K562 (cell line): ENCODE results near the gene GUCA2B. TPM values are rescaled to one million over a fixed set of nuclear protein-coding genes. Genes with fewer than 3 reads are reported as not detected.

Experiments used
- ATAC-seq: fragments of 200-7000 bp; cut with Tn5 transposase; 3 replicates; pipeline ENCODE4 v1.9.1; 2020; ENCODE audit warnings: moderate library complexity
- BruUV-seq: library from RNA; stranded (reverse); fragments of 400-500 nt; replicated peaks from 2 replicates; lab custom pipeline; 2021; lab: Mats Ljungman, UMichigan
- CTCF ChIA-PET: fragments of 300-600 bp; formaldehyde crosslinking; extraction: SDS; loops from one replicate; lab custom pipeline; 2021; ENCODE audit warnings: low intra/inter-chr PET ratio; lab: Yijun Ruan, JAX
- POLR2A ChIA-PET: fragments of 300-600, 350-650 bp; sonication (Branson Sonifier 250); formaldehyde crosslinking; extraction: SDS; loops from one replicate; lab custom pipeline; 2021; ENCODE audit warnings: antibody characterized with exemption, inconsistent platforms; lab: Yijun Ruan, JAX
- DNase-seq, 4 experiments: peaks; one replicate each; pipeline versions ENCODE4 v3.0.0 to v3.0.0-alpha.2; 2011 to 2018; ENCODE audit warnings: low spot score in 3 of 4, mixed read lengths in 3 of 4; ENCODE audit errors: extremely low read depth in 1 of 4
- FAIRE-seq: peaks from 2 replicates; lab custom pipeline; 2011; peaks lifted over from hg19 to GRCh38; lab: Jason Lieb, UNC
- H2AFZ ChIP-seq: 2 replicates; pipeline ENCODE4 v1.6.0; 2011; ENCODE audit warnings: low read depth, low read length, control low read depth, inconsistent platforms
- H3K27ac ChIP-seq: fragments of 200-600 bp; 3 replicates; pipeline ENCODE4 v1.8.0; 2011; ENCODE audit warnings: low read depth, mild to moderate bottlenecking, control low read depth, inconsistent platforms, low read length, moderate library complexity, mixed read lengths; ENCODE audit errors: extremely low read depth
- H3K27me3 ChIP-seq, 2 experiments: fragments of 300-600 bp in 1 of 2; 2 replicates in 1 of 2; 3 replicates in 1 of 2; pipeline versions ENCODE4 v1.6.0 to v1.8.0; 2011; ENCODE audit warnings: inconsistent platforms in 2 of 2, low read length in 2 of 2, mild to moderate bottlenecking in 1 of 2, mixed read lengths in 1 of 2, moderate library complexity in 1 of 2; ENCODE audit not compliant: control insufficient read depth in 2 of 2, insufficient read depth in 2 of 2
- H3K36me3 ChIP-seq: fragments of 300-600 bp; 3 replicates; pipeline ENCODE4 v1.8.0; 2011; ENCODE audit warnings: mild to moderate bottlenecking, low read length, inconsistent platforms; ENCODE audit not compliant: control insufficient read depth, insufficient read depth
- H3K4me1 ChIP-seq, 2 experiments: fragments of 200-600 bp in 1 of 2; replicated peaks in 1 of 2; 2 replicates in 1 of 2; 3 replicates in 1 of 2; pipeline versions ENCODE4 v1.5.1 to v1.8.0; 2011; ENCODE audit warnings: inconsistent platforms in 2 of 2, low read length in 2 of 2, mild to moderate bottlenecking in 1 of 2, mixed read lengths in 1 of 2, moderate library complexity in 1 of 2; ENCODE audit not compliant: control insufficient read depth in 2 of 2, insufficient read depth in 2 of 2
- H3K4me2 ChIP-seq: 2 replicates; pipeline ENCODE4 v1.6.1; 2011; ENCODE audit warnings: low read length, control low read depth, inconsistent platforms, mixed read lengths; ENCODE audit not compliant: insufficient read depth
- H3K4me3 ChIP-seq: fragments of 200-600 bp; sonication (generic), shearing (Covaris generic); 2 replicates; pipeline ENCODE4 v1.5.1; 2016; ENCODE audit warnings: control low read depth, inconsistent platforms
- H3K79me2 ChIP-seq: fragments of 200-600 bp; 3 replicates; pipeline ENCODE4 v1.8.0; 2011; ENCODE audit warnings: low read length, inconsistent platforms; ENCODE audit not compliant: control insufficient read depth, insufficient read depth
- H3K9ac ChIP-seq, 2 experiments: 2 replicates each; pipeline versions ENCODE4 v1.6.0 to v1.6.1; 2011; ENCODE audit warnings: low read depth in 2 of 2, low read length in 2 of 2, control low read depth in 1 of 2, inconsistent platforms in 1 of 2, mild to moderate bottlenecking in 1 of 2, mixed read lengths in 1 of 2; ENCODE audit not compliant: insufficient read depth in 1 of 2
- H3K9me1 ChIP-seq: one replicate; pipeline ENCODE4 v1.6.0; 2011; ENCODE audit warnings: inconsistent platforms, mild to moderate bottlenecking, low read length, moderate library complexity; ENCODE audit not compliant: control insufficient read depth, insufficient read depth
- H3K9me3 ChIP-seq: replicated peaks from 2 replicates; pipeline ENCODE4 v1.5.1; 2011; ENCODE audit warnings: low read depth, low read length, inconsistent platforms; ENCODE audit not compliant: control insufficient read depth, insufficient read depth
- H4K20me1 ChIP-seq: replicated peaks from 2 replicates; pipeline ENCODE4 v1.6.1; 2011; ENCODE audit warnings: low read length, inconsistent platforms, mixed read lengths; ENCODE audit not compliant: control insufficient read depth, insufficient read depth
- ARID2 ChIP-seq: fragments of 450-650 bp; IDR thresholded peaks from 2 replicates; pipeline ENCODE4 v1.6.1; 2017; ENCODE audit warnings: antibody characterized with exemption, mild to moderate bottlenecking
- BRD4 ChIP-seq: fragments of 200-600 bp; sonication (generic); IDR thresholded peaks from 2 replicates; pipeline ENCODE4 v1.6.1; 2017; ENCODE audit warnings: inconsistent platforms
- BRD9 ChIP-seq: fragments of 450-650 bp; IDR thresholded peaks from 2 replicates; pipeline ENCODE4 v1.6.1; 2018; ENCODE audit warnings: low read depth; ENCODE audit not compliant: partially characterized antibody
- DMBX1 ChIP-seq: fragments of 250-450 bp; sonication (Bioruptor Pico); IDR thresholded peaks from 2 replicates; pipeline ENCODE4 v1.8.0; 2022; ENCODE audit warnings: inconsistent platforms, mild to moderate bottlenecking, moderate library complexity, borderline replicate concordance
- HDAC2 ChIP-seq: fragments of 450-650 bp; IDR thresholded peaks from 2 replicates; pipeline ENCODE4 v1.6.1; 2016; ENCODE audit warnings: mild to moderate bottlenecking
- MED1 ChIP-seq: sonication (generic); formaldehyde crosslinking; IDR thresholded peaks from 2 replicates; pipeline ENCODE4 v1.8.1; 2023; ENCODE audit warnings: missing genetic modification reagents, borderline replicate concordance
- RBM25 ChIP-seq: fragments of 200-400 bp; formaldehyde crosslinking; IDR thresholded peaks from 2 replicates; pipeline ENCODE4 v1.6.1; 2018; ENCODE audit warnings: low read length, low read depth, moderate library complexity; ENCODE audit not compliant: severe bottlenecking
- SAFB ChIP-seq: fragments of 200-400 bp; formaldehyde crosslinking; IDR thresholded peaks from 2 replicates; pipeline ENCODE4 v1.6.1; 2017; ENCODE audit warnings: low read depth, low read length, borderline replicate concordance
- SMAD2 ChIP-seq: fragments of 150-350 bp; IDR thresholded peaks from 2 replicates; pipeline ENCODE4 v1.6.1; 2014; ENCODE audit warnings: low read depth, mild to moderate bottlenecking, low read length
- SP2 ChIP-seq: IDR thresholded peaks from 2 replicates; pipeline ENCODE4 v1.6.1; 2011; ENCODE audit warnings: mild to moderate bottlenecking, low read depth, low read length, moderate library complexity; ENCODE audit not compliant: poor library complexity, severe bottlenecking; ENCODE audit errors: extremely low read depth
- SPI1 ChIP-seq: IDR thresholded peaks from 2 replicates; pipeline ENCODE4 v1.6.1; 2011; ENCODE audit warnings: low read depth, low read length, control low read depth, borderline replicate concordance
- SRSF7 ChIP-seq: fragments of 200-400 bp; formaldehyde crosslinking; optimal IDR thresholded peaks from 2 replicates; pipeline ENCODE3; 2017; ENCODE audit warnings: mild to moderate bottlenecking, low read depth, low read length
- TFE3 ChIP-seq: fragments of 450-650 bp; formaldehyde crosslinking; IDR thresholded peaks from 2 replicates; pipeline ENCODE4 v1.4.0; 2020; ENCODE audit warnings: mild to moderate bottlenecking, mixed read lengths
- THRA ChIP-seq: fragments of 450-650 bp; IDR thresholded peaks from 2 replicates; pipeline ENCODE4 v1.6.1; 2017; ENCODE audit warnings: mild to moderate bottlenecking, moderate library complexity
- XRCC5 ChIP-seq: fragments of 200-400 bp; formaldehyde crosslinking; IDR thresholded peaks from 2 replicates; pipeline ENCODE4 v1.6.1; 2017; ENCODE audit warnings: low read depth, mild to moderate bottlenecking, low read length
- ZFX ChIP-seq: sonication (generic); formaldehyde crosslinking; IDR thresholded peaks from 2 replicates; pipeline ENCODE4 v1.8.0; 2022; ENCODE audit warnings: mild to moderate bottlenecking, missing genetic modification reagents, moderate library complexity
- ZNF589 ChIP-seq: fragments of 200-800 bp; sonication (Bioruptor generic); IDR thresholded peaks from 2 replicates; pipeline ENCODE4 v1.6.1; 2016; ENCODE audit warnings: low read depth, missing genetic modification characterization, missing compliant biosample characterization
- ZNF707 ChIP-seq: fragments of 250-450 bp; sonication (Bioruptor Pico); conservative IDR thresholded peaks from 2 replicates; pipeline ENCODE4 v1.8.0; 2022; ENCODE audit warnings: inconsistent platforms, mild to moderate bottlenecking, moderate library complexity
- WGBS: fragments of 100-300 bp; shearing (Covaris generic); methylation state at CpG from one replicate; pipeline ENCODE4 v1.1.6; 2016; ENCODE audit warnings: low coverage, mixed read lengths; ENCODE audit not compliant: insufficient coverage; ENCODE audit errors: missing lambda C conversion rate; 5-methylcytosine and 5-hydroxymethylcytosine counted together
- in situ Hi-C: fragments of 300-500 bp; cut with MboI; formaldehyde crosslinking; loops from 4 replicates; pipeline ENCODE4 v1.15.0; 2018; ENCODE audit warnings: inconsistent platforms, mixed read lengths
- intact Hi-C: fragments of 100-400 bp; cut with micrococcal nuclease; formaldehyde crosslinking; loops from 2 replicates; pipeline ENCODE4 v1.14.2; 2022
- polyA plus RNA-seq, 8 experiments: library from polyadenylated mRNA; depleted of rRNA in 4 of 8; stranded (reverse) in 5 of 8; unstranded in 3 of 8; fragments of >200 nt; fragmentation: Nextera tagmentation in 2 of 8; fragmentation: Illumina TruSeq in 1 of 8; extraction: Ambion mirVana in 2 of 8; extraction: Trizol in 1 of 8; gene quantifications; 2 replicates each; pipeline versions ENCODE4 v1.2.1 to v1.2.3, GENCODE V29; 2011 to 2014; ENCODE audit warnings: inconsistent platforms in 1 of 8, missing spikeins in 1 of 8
- total RNA-seq, 7 experiments: library from RNA; depleted of rRNA in 6 of 7; stranded (reverse); fragments of >200 nt in 6 of 7; fragmentation: Illumina TruSeq in 2 of 7; extraction: Trizol in 2 of 7; gene quantifications; 2 replicates each; pipeline versions ENCODE4 v1.2.1 to v1.2.3, GENCODE V29; 2011 to 2021; ENCODE audit warnings: low replicate concordance in 1 of 7
- TF ChIP-seq, protein P1 (sequence below): IDR thresholded peaks from 2 replicates; pipeline ENCODE4 v1.6.1; 2012; ENCODE audit warnings: low read depth, low read length, improper control_type of control experiment, borderline replicate concordance

Gene GUCA2B
- total and polyA plus RNA-seq, 9 of the 15 experiments (the other 6 are each of a cell fraction or from before 2014, with no cell fraction given) = not detected

DNA sequence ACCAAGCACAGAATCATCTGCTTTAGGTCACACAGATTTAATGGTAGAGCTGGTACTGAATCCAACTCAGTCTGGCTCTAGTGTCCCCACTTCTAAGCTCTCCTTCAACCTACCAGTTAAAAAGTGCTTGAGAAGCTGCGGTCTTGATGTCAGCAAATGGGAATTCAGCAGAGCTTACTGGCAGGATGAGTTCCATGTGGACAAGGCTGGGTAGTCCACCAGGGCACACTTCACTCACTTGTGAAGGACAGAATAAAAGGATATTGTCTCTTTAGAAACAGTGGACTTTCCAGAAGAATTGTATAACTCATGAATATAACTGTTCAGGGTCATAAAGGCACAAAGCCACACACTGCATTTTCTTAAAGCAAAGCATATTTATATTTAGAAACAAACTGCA, 35.1 kb upstream of the GUCA2B start (continued):
- TF ChIP-seq SMAD2 = no peak
- TF ChIP-seq TFE3 (CRISPR knock-in tag) = no peak
- TF ChIP-seq, protein P1, sequence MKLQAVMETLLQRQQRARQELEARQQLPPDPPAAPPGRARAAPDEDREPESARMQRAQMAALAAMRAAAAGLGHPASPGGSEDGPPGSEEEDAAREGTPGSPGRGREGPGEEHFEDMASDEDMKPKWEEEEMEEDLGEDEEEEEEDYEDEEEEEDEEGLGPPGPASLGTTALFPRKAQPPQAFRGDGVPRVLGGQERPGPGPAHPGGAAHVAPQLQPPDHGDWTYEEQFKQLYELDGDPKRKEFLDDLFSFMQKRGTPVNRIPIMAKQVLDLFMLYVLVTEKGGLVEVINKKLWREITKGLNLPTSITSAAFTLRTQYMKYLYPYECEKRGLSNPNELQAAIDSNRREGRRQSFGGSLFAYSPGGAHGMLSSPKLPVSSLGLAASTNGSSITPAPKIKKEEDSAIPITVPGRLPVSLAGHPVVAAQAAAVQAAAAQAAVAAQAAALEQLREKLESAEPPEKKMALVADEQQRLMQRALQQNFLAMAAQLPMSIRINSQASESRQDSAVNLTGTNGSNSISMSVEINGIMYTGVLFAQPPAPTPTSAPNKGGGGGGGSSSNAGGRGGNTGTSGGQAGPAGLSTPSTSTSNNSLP = no peak
- no peak for TF ChIP-seq XRCC5
- TF ChIP-seq RBM25 = no peak
- no peak for TF ChIP-seq ARID2
- no peak for TF ChIP-seq SPI1

- WGBS = 0% methylated on average over 3 of the region's 3 CpGs
- H3K9ac ChIP-seq = no peak overlapping the region
- no peaks in the 10 kb centered on the region for H3K4me1 ChIP-seq
- no peaks in the 10 kb centered on the region for H4K20me1 ChIP-seq
- DNase-seq = no peak
- no peak overlapping the region for H3K27ac ChIP-seq
- peaks cover 2% of the 10 kb centered on the region in 2 experiments; a peak in 2 of 5 replicates for H3K27me3 ChIP-seq
- no peak for FAIRE-seq
- no peak overlapping the region for H3K4me3 ChIP-seq
- CTCF ChIA-PET = no interaction called here
- BruUV-seq = no TSS peak
- H3K9me3 ChIP-seq = no peaks in the 10 kb centered on the region
- no peaks in the 10 kb centered on the region for H3K36me3 ChIP-seq
- in situ Hi-C loops (no loop called here), intact Hi-C loops (no loop called here)
- H3K79me2 ChIP-seq = no peaks in the 10 kb centered on the region
- H3K9me1 ChIP-seq = no peaks in the 10 kb centered on the region
- no peak overlapping the region for H2AFZ ChIP-seq
- POLR2A ChIA-PET = no interaction called here
- ATAC-seq = no peak
- no peak overlapping the region for H3K4me2 ChIP-seq
- TF ChIP-seq SP2 = no peak
- no peak for TF ChIP-seq SRSF7
- no peak for TF ChIP-seq THRA
- no peak for TF ChIP-seq ZNF707 (CRISPR knock-in tag)
- TF ChIP-seq SAFB = no peak
- no peak for TF ChIP-seq BRD9
- no peak for TF ChIP-seq ZFX (CRISPR knock-in tag)
- no peak for TF ChIP-seq DMBX1 (CRISPR knock-in tag)
- TF ChIP-seq HDAC2 = no peak
- TF ChIP-seq ZNF589 = no peak
- TF ChIP-seq BRD4 = no peak
- TF ChIP-seq MED1 (CRISPR knock-in tag) = no peak
These were observed 30.8 kb upstream of the GUCA2B start for GRCh38 chr1:42122408-42122807.
